Stimulated activated effector memory CD8-positive, alpha-beta T cell treated with anti-CD3 and anti-CD28 coated beads, Interleukin-12 subunit alpha, Interleukin-12 subunit beta, amount 100 ng/mL, for 72 hours (primary cell): Measurements from ENCODE around the gene TACC3.

ENCODE experiments used
- ATAC-seq: fragments of 150-1000 bp; cut with Tn5 transposase; 2 replicates; pipeline ENCODE4 v1.10.0; 2021
- DNase-seq, 2 donors: peaks; one replicate each; pipeline ENCODE4 v3.0.0; 2021 to 2022; ENCODE audit warnings: low spot score in 2 of 2
- H3K27ac Mint-ChIP-seq: one replicate; pipeline ENCODE4 v1.8.0; 2022; ENCODE audit warnings: mild to moderate bottlenecking, mixed read lengths
- H3K36me3 Mint-ChIP-seq: one replicate; pipeline ENCODE4 v1.8.0; 2022; ENCODE audit warnings: mild to moderate bottlenecking, mixed read lengths
- H3K4me1 Mint-ChIP-seq: one replicate; pipeline ENCODE4 v1.8.0; 2022; ENCODE audit warnings: mixed read lengths
- H3K4me3 Mint-ChIP-seq: one replicate; pipeline ENCODE4 v1.8.0; 2022; ENCODE audit warnings: mild to moderate bottlenecking, mixed read lengths
- H3K9me3 Mint-ChIP-seq: one replicate; pipeline ENCODE4 v1.8.0; 2022; ENCODE audit warnings: mixed read lengths

TACC3 gene

DNA sequence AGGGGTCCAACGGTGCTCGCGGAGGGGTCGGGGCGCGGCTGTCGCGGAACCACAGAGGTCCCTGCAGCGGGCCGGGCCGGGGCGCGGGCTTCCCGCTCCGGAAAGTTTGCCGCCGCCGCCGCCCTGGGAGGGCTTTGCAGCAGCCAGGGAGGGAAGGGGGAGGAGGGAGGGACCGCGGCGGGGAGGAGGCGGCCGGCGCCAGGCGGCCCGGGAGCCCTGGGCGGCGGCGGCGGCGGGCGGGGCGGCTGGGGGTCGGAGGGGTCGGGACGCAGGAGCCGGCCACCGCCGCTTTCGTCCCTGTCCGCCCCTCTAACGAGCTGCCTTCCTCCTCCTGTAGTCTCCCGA lies 72.1 kb downstream of the TACC3 start:
- no peaks in the 10 kb centered on the region for H3K9me3 Mint-ChIP-seq
- ATAC-seq (peak; percentile 43), DNase-seq (peak in 1 of 2 donors; percentile 11)
- no peaks in the 10 kb centered on the region for H3K4me1 Mint-ChIP-seq
- no peaks in the 10 kb centered on the region for H3K36me3 Mint-ChIP-seq
- H3K27ac Mint-ChIP-seq = no peak overlapping the region
- no peak overlapping the region for H3K4me3 Mint-ChIP-seq

DNA sequence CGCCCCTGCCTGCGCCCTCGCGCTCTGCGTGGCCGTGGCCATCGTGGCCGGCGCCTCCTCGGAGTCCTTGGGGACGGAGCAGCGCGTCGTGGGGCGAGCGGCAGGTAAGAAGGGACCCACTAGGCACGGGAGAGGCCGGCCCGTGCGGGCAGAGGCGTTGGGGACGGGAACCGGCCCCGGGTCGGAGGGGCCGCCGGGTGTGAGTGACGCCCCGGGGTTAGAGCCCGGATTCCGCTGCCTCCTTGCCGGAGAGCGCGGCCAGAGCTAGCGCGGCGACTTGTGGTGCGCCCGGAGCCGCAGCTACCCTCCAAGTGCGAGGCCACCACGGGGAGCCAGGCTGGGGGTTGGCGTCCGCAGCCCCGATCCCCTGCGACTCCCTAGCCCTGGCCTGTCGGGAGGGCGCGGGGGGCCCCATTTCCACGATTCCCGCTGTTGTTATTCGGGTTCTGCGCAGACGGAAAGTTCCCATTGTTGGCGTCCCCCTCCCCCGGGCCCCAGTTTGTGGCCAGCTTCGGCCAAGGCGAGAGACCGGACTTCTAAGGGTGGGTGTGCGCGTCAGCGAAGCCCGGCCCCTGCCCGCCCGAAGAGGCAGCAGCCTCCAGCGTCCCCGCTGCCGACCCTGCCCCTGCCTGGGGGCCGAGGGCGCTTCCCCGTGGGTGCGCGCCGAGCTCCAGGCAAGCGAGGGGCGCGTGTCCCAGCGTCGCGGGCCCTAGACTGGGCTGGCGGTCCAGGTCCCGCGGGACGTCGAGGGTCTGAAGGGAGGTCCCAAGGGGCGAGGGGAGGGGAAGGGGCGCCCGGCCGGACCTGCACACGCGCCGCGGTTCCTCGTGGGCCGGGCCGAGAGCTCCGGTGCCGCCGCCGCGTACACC lies 72.9 kb downstream of the TACC3 start:
- Mint-ChIP-seq H3K4me1 (no peaks in the 10 kb centered on the region), H3K4me3 (no peak overlapping the region), H3K9me3 (no peaks in the 10 kb centered on the region), H3K36me3 (no peaks in the 10 kb centered on the region), H3K27ac (no peak overlapping the region)
- ATAC-seq (no peak), DNase-seq (no peak)
